Measurements from ENCODE around the gene MRS2. TPM values are rescaled to one million over a fixed set of nuclear protein-coding genes. Genes with fewer than 3 reads are reported as not detected.

Gene MRS2
- total and polyA plus RNA-seq, 2 donors (not counting 3 experiments of a cell fraction or from before 2014, with no cell fraction given) = 12.1 to 21.1 TPM

DNA sequence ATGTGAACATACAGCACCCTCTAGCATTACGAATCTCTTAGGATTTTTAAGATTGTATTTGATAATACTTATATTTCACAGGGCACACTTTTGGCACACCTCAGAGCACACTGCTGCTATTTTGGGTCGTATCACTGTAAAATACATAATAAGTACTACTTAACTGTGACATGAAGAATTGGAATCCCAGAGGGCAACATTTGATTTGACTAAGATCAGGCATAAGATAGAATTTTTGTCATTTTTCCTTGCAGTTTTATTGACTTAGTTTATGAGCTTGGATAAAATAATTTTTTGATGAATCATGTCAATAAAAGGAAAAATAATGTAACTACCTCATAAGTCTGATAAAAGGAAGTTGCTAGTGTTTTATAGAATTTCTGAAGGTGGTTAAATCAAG is 22.4 kb downstream of the MRS2 start:
- dilution Hi-C loops (cut with MboI; ENCODE audit: extremely low pct_ligation_motif_present, low sequenced_read_pairs) = no loop called here
- Histone ChIP-seq H3K4me1 (ENCODE audit: control insufficient read depth, extremely low read depth, insufficient read depth, low read length) (no peaks in the 10 kb centered on the region), H2AFZ (ENCODE audit: low read depth, low read length) (no peak overlapping the region), H4K20me1 (replicated peaks; ENCODE audit: control insufficient read depth, extremely low read depth, insufficient read depth, low read length) (no peaks in the 10 kb centered on the region), H3K36me3 (ENCODE audit: control insufficient read depth in 2 of 2, extremely low read depth in 1 of 2, insufficient read depth in 2 of 2, low read length in 2 of 2) (peaks cover 8 to 18% of the 10 kb centered on the region in 2 experiments), H3K79me2 (ENCODE audit: control insufficient read depth, insufficient read depth, low read length) (no peaks in the 10 kb centered on the region), H3K4me2 (ENCODE audit: insufficient read depth, low read length) (no peak overlapping the region), H3K9me1 (replicated peaks; ENCODE audit: control insufficient read depth, extremely low read depth, insufficient read depth, low read length) (no peaks in the 10 kb centered on the region), H3K9me3 (replicated peaks; ENCODE audit: control insufficient read depth, insufficient read depth, low read length) (no peaks in the 10 kb centered on the region), H3K9ac (replicated peaks; ENCODE audit: extremely low read depth, insufficient read depth, low read length) (no peak overlapping the region), H3K4me3 (replicated peaks in 1 of 3; ENCODE audit: insufficient read depth in 1 of 3, low read depth in 1 of 3, low read length in 3 of 3) (no peak overlapping the region), H3K27ac (ENCODE audit: insufficient read depth, low read depth, low read length) (no peak overlapping the region), H3K27me3 (ENCODE audit: control insufficient read depth in 2 of 2, insufficient read depth in 2 of 2, low read length in 2 of 2) (no peaks in the 10 kb centered on the region)
- ChIA-PET POLR2A (no interaction called here), CTCF (interaction anchor here (1.0 to 1.1 kb wide), 2 partner anchors 16 to 18 kb away, joined by 3 read pairs; no protein-coding TSS in a partner anchor)
- no peak for FAIRE-seq
- BruUV-seq (replicated peaks) = no TSS peak
- no peak for DNase-seq (ENCODE audit: low read depth, low spot score)
- intact Hi-C loops (cut with micrococcal nuclease) = no loop called here
- TF ChIP-seq POLR2A (IDR thresholded peaks at IDR 0.05; ENCODE audit: low read depth, low read length) = no peak
- TF ChIP-seq POLR2AphosphoS5 (IDR thresholded peaks at IDR 0.05; ENCODE audit: insufficient read depth, low read depth, low read length) = no peak
- no peak for TF ChIP-seq JUN (IDR thresholded peaks at IDR 0.05; ENCODE audit: borderline replicate concordance, insufficient read depth, insufficient read length, low read depth)
- TF ChIP-seq CTCF (IDR thresholded peaks at IDR 0.05; ENCODE audit: extremely low read depth in 1 of 2, insufficient read depth in 1 of 2, low read depth in 1 of 2, low read length in 2 of 2) = no peak
- TF ChIP-seq, protein P1, sequence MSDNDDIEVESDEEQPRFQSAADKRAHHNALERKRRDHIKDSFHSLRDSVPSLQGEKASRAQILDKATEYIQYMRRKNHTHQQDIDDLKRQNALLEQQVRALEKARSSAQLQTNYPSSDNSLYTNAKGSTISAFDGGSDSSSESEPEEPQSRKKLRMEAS (IDR thresholded peaks at IDR 0.05; ENCODE audit: insufficient read depth, insufficient read length) = no peak
- TF ChIP-seq EZH2 (IDR thresholded peaks at IDR 0.05; ENCODE audit: borderline replicate concordance, low read depth, low read length, severe bottlenecking) = no peak
- no peak for TF ChIP-seq MYC (IDR thresholded peaks at IDR 0.05; ENCODE audit: low read depth, low read length)
- no peak for TF ChIP-seq FOS (IDR thresholded peaks at IDR 0.05; ENCODE audit: borderline replicate concordance, insufficient read depth, low read length)
- TF ChIP-seq GATA2 (IDR thresholded peaks at IDR 0.05; ENCODE audit: insufficient read depth, insufficient read length, low read depth, low read length) = no peak
